ENCODE measurements around the gene MSS51.

The MSS51 gene

DNA sequence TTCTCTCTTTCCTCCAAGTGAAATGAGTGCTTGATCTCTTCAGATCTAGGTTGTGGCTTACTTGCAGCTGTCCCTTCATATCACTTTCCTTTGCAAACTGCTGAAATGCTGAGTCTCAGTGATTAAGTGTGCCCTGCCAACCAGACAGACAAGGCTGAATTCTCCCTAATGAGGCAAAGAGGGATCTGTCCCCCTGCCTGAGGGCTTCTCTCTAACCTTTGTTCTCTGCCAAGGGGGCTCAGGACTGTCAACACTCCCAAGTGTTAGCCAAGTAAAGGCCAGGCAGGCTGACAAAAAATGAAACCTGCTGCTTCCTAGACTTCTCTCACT, at the start of gene MSS51:
Gene MSS51 (minus strand): TSS at position 24 of the 330 bp plus-strand sequence. CDS start 5,277 bp downstream, outside the sequence.
- DNase-seq, result peak; percentile 48

DNA sequence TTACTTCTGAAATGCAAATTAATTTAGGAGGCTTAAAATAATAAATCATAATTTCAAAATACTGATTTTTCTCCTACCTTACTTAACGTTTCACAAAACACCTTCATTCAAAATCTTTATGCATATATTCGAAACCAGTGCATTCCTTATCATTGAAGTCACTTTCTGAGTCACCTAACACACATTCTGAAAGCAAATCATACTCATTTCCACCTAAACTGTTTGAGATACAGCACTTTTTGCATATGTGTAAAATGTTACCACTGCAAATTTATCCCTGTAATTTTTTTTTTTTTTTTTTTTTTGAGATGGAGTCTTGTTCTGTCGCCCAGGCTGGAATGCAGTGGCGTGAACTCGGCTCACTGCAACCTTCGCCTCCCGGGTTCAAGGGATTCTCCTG, 46.8 kb upstream of the MSS51 start:
- DNase-seq, result no peak

DNA sequence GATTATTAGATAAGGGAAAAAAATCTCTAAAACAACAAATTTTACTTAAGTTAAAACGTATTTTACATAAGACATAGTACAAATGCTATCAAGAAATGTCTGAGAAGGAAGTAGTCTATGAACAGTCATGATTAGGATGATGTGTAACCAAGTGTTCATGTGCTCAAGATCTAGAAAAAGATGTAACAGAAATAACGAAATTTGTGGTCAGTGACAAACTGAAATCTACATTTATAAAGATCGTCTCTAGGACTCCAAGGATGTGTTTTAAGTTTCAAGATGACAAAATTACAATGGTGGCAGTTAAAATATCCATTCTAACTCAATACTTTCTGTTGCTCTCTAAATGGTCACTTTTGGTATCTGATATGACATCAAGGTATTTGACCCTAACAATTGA, 45.3 kb upstream of the MSS51 start:
- DNase-seq, result no peak

DNA sequence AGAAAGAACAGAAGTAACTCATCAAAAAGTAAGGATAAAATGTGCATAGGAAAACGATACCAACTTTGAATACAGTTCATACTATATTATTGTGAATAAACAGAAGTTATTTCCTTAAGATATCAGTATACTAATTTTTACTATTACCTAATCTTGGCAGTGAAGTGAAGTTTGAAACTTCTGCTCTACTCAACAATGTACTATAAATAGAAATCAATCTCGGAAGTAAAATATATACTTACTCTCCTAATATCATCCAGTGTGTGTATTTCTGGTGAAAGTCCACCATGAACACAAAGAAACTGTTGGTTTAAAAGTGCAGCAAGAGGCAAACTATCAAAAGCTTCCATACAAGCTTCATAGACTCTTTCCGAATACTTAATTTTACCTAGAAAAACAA, 37.9 kb upstream of the MSS51 start:
- DNase-seq, result no peak

DNA sequence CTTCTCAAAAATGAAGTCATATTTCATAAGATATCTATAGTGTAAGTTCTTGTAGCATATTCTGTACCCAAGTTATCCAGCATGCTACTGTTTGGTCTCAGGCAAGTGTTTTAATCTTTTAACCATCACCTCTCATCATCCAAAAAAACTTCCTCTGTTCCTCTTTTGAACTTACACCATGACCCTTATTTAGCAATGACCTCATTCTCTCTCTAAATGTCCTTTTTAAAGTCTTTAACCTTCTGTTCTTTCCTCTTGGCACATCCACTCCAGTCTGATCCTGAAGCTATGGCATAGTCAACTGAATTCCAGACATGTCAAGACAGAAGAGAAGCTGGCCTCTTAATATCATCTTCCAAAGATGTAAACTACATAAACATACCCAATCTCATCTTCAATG, 36.2 kb upstream of the MSS51 start:
- DNase-seq, result no peak

DNA sequence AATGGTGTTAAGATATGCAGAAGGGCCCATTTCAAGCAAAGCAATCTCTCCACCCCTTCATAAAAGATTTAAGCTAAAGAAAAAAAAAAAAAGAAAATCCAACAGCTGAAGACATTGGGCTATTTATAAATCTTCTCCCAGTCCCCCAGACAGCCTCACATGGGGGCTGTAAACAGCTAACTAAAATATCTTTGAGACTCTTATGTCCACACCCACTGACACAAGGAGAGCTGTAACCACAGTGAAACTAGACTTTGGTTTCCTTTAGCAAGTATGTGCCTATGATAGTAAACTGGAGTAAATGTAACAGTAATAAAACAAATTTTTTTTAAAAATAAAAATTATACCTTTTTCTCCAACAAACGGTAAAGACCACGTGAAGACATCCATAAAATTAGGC, 33.8 kb upstream of the MSS51 start:
- no peak for DNase-seq

DNA sequence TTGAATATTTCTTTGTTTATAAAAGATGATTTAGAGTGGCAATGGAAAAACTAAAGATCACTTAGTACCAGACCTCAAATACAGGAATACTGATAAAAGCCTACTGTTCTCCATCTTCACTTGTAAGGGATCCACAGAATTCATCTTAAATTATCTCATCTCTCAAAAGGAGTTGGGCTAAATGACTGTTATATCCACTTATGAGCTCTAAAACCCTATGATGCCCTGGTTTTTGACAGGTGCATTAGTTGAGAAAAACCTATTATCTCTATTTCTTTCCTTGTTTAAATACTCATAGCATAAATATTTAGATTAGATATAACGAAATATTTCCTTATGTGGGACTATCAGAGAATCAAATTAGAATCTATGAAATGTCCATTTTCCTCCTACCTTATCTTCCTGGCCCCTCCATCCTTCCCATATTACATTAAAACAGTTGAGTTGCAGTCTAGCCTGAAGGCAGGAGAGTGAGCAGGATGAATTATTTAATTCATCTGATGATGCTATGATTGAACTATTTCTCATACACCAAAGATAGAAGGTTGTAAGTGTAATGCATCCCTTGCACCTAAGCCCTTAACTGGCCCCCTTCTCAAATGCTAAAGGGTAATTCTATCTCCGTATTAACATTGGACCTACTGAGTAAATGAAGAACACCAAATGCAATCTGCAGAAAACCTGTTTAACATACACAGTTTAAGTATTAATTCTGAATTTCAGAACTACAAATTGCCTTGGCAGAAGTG, 32.8 kb upstream of the MSS51 start:
- DNase-seq, result no peak

DNA sequence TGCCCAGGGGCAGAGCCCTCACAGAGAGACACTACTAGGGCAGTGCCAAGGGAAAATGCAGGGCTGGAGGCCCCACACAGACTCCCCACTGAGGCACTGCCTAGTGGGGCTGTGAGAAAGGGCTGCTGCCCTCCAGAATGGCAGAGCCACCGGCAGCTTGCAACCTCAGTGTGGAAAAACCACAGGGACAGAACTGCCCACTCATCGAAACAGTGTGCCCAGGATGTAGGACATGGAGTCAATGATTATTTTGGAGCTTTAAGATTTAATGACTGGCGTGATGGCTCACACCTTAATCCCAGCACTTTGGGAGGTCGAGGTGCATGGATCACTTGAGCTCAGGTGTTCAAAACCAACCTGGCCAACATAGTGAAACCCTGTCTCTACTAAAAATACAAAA, 27.5 kb upstream of the MSS51 start:
- no peak for DNase-seq

DNA sequence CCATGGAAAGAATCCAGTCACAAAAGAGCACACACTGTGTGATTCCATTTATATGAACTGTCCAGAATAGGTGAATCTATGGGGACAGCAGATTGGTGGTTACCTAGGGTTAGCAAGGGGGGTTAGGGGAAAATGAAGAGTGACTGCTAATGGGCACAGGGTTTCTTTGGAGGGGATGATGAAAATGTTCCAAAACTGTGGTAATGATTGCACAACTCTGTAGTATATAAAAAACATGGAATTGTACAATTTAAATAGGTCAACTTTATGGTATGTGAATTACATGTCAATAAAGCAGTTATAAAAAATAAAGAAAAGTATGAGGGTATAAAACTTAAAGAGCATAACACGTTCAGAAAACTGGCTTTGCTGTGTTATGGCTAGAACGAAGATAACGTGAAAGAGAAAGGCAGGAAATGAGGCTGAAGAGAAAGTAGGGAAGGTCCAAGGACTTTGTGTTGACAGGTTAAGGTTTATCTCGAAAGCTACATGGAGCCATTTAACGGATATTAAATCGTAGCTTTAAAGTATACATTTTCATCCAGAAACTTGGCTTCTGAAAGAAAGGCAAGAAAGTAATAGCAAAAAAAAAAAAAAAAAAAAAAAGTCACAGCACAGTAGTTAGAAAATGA, 26.4 kb upstream of the MSS51 start:
- DNase-seq, result no peak

DNA sequence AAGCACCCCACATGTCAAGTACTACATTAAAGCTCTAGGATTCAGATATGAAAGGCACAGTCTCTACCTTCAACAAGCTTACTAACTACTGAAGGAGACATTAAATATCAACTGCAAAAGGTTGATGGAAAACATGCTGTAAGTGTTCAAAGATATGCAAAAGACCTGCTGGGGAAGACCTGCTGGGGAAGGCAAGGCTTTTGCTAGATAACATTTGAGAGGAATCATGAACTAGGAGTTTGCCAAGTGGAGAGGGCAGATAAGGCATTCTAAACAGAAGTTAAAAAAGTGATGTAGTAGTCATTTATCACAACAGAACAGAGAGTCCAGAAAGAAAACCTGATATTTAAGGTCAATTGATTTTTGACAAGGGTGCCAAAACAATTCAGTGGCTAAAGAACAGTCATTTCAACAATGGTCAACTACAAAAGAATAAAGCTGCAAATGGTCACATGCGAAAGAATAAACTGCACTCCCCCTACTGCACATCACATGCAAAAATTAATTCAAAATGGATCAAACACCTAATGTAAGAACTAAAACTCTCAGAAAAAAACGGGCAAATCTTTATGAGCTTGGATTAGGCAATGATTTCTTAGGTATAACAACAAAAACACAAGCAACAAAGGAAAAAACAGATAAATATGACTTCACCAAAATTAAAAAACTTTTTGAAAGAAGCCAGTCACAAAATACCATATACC, 23.0 kb upstream of the MSS51 start:
- no peak for DNase-seq

DNA sequence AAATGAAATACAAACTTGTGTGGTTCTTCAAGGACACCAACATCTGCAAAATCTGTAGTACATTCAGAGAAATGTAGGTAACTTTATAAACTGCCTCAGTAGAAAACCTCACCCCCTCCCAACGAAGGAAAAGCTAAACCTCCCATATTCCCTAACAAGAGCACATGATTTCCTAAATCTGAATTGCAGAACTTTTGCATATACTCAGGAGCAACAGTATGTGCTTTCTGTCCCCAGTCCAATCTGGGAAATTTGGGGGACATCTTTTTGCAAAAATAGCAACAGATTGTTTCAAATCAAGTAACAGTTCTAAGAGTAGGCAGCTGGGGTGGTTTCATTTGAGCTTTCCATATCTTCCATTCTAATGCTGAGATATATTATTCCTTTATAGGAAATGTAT, 15.8 kb upstream of the MSS51 start:
- DNase-seq, result no peak

DNA sequence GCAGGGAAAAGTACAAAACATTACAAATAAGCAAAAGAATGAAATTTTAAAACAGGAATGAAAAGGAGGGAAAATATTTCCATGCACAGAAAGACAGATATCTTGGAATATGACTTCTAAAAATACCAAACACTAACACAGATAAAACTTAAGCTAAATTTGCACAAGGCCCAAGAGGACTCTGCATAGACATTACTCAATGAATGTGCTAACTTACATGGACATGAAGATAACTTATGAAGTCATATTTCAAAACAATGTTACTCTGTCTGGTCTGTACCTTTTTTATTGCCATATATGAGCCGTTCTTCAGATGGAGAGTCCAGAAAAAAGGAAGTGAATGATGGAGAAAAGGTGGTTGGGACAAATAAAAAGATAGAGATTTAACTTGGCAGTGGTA, 15.0 kb upstream of the MSS51 start:
- no peak for DNase-seq

DNA sequence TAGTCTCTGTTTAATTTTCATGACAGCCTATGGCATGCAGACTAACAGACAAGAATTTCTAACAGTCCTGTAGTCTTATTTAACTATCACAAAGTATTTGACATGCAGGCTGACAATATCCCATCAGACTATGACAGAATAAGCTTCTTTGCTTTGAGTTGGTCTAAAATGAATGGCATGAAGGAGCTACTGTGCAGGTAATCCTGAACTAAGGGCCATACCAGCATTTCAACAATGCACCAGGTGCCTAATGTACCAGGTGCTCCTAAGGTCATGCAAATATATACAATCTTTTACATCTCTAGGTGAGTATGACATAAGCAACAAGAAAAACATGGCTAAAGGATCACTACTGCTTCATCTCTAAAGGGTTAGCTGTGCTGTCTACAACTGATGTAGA, 13.6 kb upstream of the MSS51 start:
- DNase-seq, result no peak

DNA sequence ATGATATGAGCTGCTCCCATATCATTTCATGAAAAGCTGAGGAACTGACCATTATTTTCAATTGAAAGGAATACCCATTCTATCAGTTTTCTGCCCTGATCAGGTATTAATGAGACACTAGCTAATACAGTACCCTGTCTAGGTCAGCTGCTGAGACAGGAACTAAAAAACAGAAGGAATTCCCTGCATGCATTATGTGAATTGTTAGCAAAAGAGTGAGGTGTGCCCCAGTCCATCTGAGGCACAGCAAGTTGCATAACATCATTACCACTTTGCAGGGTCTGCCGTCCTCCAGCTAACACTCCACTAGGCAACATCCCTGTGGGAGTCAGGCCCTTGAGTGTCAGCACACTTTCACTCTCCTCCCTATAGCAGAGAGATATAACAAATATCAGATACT, 11.1 kb upstream of the MSS51 start:
- DNase-seq, result no peak

DNA sequence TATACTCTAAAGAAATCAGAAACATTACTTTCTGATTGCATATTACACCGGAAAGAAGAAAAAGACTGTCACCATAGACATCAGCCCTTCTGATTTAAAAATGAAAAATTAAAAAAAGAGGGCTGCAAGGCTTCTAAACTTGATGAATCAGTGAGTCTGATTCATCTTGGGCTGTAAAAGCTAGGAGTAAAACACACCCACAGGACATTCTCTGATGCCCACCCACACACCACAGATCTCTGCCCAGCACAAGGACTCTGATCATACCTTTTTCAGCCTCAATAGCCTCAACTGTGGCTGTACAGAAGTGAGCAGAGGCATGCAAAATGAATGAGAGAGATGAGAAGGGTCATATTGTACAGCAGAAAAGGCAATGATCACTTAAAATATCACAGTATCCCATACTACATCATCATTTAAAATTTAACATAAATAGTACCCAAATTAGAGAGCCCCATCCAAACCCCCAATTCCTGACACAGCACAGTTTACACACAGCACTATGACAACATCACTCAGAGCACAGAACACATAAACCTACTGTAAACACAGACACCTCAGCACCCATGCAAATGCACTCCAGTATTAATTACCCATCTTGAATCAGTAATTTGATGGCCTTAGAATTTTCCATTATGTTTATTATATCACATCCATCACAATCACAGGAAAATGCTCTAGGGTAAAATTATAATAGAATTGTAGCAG, 6.4 kb upstream of the MSS51 start:
- DNase-seq, result peak; percentile 48

DNA sequence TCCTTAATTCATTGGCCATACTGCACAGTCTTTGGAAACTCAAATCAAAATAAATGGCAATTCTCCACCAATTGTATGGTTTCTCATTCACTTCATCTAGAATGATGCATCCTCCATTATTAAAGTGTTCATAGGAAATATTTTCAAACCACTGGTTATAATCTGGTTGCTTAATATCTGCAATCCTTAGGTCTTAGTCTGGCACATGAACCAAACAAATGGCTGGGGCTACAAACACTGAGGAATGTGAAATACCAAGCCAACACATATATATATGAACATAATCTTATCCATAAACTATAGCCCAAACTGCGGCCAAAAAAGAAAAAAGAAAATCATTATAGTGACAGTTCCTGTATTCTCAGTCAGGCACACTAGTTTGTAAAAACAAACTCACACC, 5.7 kb upstream of the MSS51 start:
- no peak for DNase-seq

DNA sequence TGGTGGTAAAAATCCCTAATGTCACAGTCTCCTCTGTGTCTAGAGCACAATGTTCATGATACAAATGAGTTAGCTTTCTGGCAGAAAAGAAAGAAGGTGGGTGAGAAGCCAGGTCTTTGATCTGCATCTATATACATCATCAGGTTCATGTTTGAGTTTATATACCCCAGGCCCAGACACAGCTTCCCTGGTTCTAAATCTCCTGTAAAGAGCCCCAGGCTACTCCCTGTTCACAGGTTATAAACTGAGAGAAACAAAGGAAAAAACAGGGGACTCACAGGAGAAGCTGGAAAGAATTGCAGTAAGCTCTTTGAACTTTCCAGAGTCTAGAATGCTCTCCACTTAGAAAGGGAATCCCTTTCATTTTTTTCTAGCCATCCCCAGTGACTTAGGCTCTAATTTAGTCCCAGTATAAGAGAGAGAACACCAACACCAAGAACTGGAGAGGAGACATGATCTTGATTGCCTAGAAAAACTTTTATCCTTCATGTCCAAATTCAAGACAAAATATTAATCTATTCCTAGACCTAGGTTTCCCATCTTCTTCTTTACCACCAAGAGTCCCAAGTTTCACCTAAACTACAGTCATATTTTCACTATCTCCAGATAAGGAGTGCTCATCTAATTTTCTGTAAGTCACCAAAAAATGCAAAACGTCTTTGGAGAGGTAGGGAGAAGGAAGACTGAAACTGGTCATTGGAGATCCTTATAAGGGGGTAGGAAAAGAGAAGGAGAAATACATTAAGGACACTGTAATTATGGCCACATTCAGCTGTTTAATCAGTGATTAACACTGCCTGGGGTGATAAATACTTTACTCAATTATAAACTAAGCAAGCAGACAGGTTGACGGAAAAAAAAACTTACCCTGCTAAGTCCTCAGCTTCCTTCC, 469 bp downstream of the MSS51 start:
- no peak for DNase-seq

DNA sequence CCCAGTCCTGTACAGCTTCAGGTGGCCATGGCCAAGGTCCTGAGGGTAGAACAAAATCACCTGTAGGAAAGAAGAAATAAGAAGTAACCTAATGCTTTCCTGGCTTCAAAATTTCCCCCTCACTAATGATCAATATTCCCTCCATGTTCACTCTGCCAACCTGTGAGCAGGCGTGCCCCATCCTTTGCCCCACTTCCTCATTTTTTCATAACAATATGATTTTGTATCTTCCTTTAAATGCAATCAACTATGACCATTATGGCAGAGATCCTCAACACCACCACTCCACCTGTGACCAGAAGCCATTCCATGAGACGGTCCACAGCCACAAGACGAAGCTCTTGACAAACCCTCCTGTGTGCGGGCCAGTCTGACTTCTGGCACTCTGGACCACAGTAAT, 7.0 kb downstream of the MSS51 start:
- DNase-seq, result no peak

DNA sequence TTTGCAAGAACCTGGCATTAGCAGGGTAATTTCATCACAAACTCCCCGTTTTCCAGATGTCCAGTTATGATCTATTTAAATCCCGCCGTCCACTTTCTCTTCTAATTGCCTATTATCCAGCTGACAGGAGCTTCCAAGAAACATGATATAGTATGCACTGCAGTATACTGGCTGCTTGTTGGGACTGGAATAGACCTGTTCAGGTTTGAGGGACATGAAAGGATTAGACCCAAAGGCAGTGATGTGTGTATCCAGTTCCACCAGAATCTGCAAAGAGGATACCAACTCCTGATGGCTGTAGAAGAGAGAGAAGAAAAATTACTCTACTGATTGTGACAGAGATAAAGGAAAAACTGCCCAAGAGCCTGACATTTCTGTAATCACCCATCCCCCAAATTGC, 8.9 kb downstream of the MSS51 start:
- DNase-seq, result no peak

DNA sequence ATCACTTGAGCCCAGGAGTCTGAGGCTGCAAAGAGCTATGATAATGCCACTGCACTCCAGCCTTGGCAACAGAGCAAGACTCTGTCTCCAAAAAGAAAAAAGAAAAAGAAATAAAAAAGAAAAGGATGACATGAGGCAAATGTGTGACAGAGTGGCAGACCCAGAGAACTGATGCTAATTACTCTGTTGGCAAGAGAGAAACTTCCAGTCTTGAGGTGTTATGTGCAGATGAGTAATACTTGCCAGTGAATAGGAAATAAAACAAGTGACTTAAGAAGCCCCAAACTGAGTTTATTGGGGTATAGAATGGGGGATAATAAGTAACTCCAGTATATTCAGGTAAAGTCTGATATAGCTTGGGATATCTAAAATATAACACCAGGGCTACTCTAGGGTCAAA, 10.1 kb downstream of the MSS51 start:
- no peak for DNase-seq

DNA sequence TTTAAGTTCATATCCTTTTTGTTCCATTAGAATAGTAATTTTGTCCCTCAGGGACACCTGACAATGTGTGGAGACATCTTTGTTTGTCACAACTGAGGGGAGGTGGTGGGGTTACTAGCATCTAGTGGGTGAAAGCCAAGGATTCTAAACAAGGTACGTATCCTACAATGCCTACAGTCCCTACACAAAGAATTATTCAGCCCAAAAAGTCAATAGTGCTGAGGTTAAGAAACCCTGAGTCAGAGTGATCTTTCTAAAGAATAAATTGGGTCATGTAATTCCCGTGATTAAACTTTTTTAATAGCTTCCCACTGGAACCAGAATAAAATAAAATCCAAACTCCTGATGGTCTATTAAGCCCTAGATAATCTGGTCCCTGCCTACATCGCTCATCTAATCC, 16.8 kb downstream of the MSS51 start:
- DNase-seq, result no peak

DNA sequence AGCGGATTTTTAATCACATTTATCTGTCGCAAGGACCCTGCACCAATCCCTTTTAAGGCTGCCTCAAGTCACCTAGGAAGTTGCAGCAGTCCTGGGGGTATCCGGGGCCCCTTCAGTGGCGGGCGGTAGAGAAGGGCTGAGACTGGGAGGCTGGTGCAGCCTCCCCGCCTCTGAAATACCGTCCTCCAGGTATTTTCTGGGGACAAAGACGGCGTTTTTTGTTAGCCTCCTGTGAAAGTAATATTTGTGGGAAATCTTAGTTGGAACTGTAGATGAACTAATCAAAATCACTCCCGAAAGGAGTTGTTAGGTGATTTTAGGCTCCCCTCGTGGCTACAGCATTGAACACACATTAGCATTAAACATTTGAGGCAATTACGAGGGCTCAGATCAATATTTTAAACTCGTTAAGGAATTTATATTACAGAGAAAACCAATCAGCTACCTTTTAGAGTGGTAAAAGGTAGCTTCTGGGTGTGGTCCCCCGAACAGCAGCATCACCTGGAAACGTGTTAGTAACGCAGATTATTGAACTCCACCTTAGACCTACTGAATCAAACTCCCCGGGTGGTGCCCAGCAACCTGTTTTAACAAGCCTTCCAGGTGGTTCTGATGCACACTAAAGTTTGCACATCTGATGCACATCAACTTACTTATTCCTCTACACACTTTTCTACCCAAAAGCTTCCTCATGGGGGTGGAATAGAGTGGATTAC, 19.0 kb downstream of the MSS51 start:
- DNase-seq, result peak; percentile 45
